NK-92 (cell line): ENCODE data around the gene TDRD12.
"Not testable (repeated sequence)": the region's sequence is repeated elsewhere in the genome, so short reads cannot be mapped to it uniquely, and the experiment has no call there.

ENCODE experiments used
- DNase-seq: peaks from one replicate; lab custom pipeline; 2025; ENCODE audit not compliant: unreplicated experiment; lab: John Stamatoyannopoulos, UW

The TDRD12 gene

GRCh38 chr19:32746631-32747196 is 27.1 kb downstream of the TDRD12 start:
- not testable (repeated sequence) for DNase-seq

DNA sequence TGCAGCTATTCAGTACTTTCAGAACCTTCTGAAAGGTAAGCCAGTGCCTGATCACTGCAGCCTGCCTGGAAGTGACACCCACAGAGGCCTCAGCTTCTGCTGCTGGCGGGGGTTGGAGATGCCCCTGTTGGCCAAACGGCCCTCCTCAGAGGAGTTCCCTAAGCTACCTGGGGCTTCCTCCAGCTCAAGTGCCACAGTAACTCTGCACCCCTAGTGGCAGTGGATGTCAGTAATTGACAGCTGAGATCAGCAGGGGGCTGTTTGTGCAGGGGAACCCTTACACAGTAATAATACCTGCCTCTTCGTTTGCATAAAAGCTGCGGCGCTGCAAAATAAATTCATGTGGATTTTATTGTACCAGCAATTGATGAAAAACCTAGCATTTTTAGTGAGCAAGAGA is 28.9 kb downstream of the TDRD12 start:
- no peak for DNase-seq

DNA sequence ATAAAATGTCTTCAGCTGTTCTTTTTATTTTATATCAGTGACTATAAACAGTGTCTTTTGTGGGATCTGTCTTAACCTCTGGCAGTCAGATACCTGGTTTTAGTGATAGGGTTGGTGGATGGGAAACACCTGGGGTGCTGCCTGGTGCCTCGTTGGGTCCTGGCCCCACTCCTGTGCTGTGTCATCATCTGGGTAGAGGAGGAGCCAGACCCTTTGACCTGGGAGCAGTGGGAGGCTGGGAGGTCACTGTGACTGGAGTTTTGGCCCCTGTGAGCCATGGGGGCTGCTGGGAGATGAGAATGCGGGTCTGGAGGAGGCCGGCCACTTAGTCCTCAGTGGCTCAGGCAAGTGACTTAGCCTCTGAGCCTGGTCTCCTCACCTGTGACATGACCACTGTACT is 29.4 kb downstream of the TDRD12 start:
- DNase-seq, result no peak

GRCh38 chr19:32749361-32749760 is 29.8 kb downstream of the TDRD12 start:
- DNase-seq, result no peak

DNA sequence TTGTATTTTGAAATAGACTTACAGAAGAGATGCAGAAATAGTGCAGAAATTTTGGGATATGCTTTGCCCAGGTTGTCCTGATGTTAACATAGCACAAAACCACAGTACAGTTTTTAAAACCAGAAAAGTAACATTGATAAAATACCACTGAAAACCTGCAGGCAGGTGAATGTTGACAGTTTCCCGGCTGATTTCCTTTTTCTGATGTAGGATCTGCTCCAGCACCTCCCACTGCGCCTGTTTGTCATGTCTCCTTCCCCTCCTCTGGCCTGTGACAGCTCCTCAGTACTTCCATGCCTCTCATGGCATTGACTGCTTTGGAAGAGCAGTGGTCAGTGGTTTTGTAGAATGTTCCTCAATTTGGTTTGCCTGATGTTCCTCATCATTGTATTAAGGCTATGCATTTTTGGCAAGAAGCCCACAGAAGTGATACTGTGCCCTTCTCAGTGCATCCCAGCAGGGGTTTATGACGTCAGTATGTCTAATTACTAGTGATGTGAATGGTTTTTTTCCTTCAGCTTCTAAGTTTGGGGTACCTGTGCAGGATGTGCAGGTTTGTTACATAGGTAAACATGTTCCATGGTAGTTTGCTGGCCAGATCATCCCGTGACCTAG is 31.0 kb downstream of the TDRD12 start:
- no peak for DNase-seq

DNA sequence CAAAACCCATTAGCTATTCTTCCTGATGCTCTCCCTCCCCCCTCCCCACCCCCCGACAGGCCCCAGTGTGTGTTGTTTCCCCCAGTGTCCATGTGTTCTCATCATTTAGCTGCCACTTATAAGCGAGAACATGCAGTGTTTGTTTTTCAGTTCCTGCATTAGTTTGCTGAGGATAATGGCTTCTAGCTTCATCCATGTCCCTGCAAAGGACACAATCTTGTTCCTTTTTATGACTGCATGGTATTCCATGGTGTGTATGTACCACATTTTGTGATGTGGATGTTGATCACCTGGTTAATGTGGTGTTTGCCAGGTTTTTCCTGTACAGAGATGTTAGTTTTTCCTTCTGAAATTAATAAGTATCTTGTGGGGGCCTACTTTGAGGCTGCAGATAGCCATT is 31.5 kb downstream of the TDRD12 start:
- DNase-seq, result no peak

GRCh38 chr19:32757189-32757588 is 37.6 kb downstream of the TDRD12 start:
- DNase-seq, result no peak

GRCh38 chr19:32765365-32765764 is 45.8 kb downstream of the TDRD12 start:
- not testable (repeated sequence) for DNase-seq

- DNase-seq, result no peak
These were observed 48.5 kb downstream of the TDRD12 start for GRCh38 chr19:32767951-32768679.

GRCh38 chr19:32771596-32771995 is 52.0 kb downstream of the TDRD12 start:
- DNase-seq, result no peak

- no peak for DNase-seq
These were observed 53.6 kb downstream of the TDRD12 start for GRCh38 chr19:32773126-32773525.

DNA sequence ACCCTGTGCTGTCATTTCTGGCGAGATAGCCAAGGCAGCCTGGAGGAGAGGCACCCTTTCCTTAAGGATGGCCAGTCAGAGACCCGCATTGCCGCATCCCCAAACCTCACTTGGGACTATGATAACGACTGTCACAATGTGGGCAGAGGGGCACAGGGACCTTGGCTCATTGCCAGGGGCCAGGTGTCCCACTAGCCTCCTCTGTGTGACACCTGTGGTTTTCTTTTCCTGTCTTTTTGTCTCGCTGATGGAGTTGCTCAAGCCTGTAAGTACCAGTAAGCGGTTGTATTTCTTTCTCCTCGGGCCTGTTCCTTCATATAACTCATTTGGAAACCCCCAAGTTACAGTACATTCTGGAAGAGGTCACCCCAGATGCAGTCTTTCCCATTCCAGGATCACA is 59.5 kb downstream of the TDRD12 start:
- no peak for DNase-seq

GRCh38 chr19:32781280-32781679 is 61.7 kb downstream of the TDRD12 start:
- no peak for DNase-seq

- not testable (repeated sequence) for DNase-seq
These were observed 62.5 kb downstream of the TDRD12 start for GRCh38 chr19:32782089-32782488.

- not testable (repeated sequence) for DNase-seq
These were observed 67.7 kb downstream of the TDRD12 start for GRCh38 chr19:32787161-32787813.

- DNase-seq, result not testable (repeated sequence)
These were observed 68.3 kb downstream of the TDRD12 start for GRCh38 chr19:32787895-32788294.

- DNase-seq, result no peak
These were observed 69.9 kb downstream of the TDRD12 start for GRCh38 chr19:32789429-32789828.

DNA sequence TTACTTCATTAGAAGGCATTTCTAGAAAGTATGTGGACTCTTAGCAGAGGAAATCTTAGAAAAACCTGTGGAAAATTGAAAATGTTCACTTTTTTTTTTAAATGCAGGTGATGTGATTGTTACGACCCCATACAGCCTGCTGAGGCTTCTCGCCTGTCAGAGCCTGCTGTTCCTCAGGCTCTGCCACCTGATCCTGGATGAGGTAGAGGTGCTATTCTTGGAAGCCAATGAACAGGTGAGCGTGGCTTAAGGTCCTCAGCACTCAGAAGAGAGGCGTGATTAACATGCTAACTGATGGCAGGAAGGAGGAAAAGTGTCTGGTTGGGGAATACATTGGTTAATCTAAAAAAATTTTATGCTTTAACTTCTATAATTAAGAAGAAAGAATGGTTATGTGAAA is 78.6 kb downstream of the TDRD12 start:
- no peak for DNase-seq

DNA sequence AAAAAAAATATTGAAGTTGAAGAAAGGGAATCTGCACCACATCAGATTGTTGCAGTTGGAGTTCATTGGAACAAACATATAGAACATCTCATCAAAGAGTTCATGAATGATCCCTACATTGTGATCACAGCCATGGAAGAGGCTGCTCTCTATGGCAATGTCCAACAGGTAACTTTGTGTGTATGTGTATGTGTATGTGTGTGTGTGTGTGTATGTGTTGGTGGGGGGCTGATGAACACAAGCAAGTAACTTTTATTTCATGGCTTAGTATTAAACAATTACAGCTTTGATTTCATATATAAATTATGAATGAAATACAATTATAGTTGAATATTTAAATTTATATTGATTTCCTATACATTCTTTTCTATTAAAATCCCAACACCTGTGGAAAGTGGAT is 80.6 kb downstream of the TDRD12 start:
- no peak for DNase-seq

DNA sequence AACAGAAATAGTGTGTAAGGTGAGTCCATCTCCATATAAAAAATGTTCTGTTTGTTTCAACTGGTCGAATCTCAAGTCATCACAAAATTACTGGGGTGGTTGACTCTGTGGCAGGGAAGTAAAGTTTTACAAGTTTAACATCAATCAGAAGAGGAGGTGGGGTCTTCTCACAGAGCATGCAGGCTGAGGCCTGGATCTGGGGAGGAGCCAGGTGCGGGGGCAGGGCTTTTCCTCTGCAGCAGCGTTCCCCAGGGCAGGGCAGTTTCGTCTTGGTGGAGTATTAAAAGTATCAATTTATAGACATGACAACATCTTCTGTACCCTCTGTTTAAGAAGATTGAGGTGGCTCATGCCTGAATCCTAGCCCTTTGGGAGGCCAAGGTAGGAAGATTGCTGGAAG is 81.2 kb downstream of the TDRD12 start:
- no peak for DNase-seq

GRCh38 chr19:32802840-32803239 is 83.3 kb downstream of the TDRD12 start:
- DNase-seq, result no peak

GRCh38 chr19:32808236-32808635 is 88.7 kb downstream of the TDRD12 start:
- no peak for DNase-seq
